Smooth muscle cell (in vitro differentiated cells): Measurements from ENCODE around the gene ZNF253. TPM values are rescaled to one million over a fixed set of nuclear protein-coding genes. Genes with fewer than 3 reads are reported as not detected.
"Not testable (repeated sequence)": the region's sequence is repeated elsewhere in the genome, so short reads cannot be mapped to it uniquely, and the experiment has no call there.

Experiments used
- DNase-seq: peaks from one replicate; lab custom pipeline; 2025; ENCODE audit not compliant: unreplicated experiment; lab: John Stamatoyannopoulos, UW
- H2AFZ ChIP-seq: fragments of 200-600 bp; sonication (generic); 2 replicates; pipeline ENCODE4 v1.6.0; 2016; ENCODE audit warnings: antibody characterized with exemption, low read depth, mild to moderate bottlenecking
- H3F3A ChIP-seq: fragments of 200-600 bp; sonication (generic); 2 replicates; pipeline ENCODE4 v1.6.0; 2017; ENCODE audit warnings: antibody characterized with exemption, low read depth
- H3K27ac ChIP-seq: fragments of 200-600 bp; sonication (generic); 2 replicates; pipeline ENCODE4 v1.5.1; 2016; ENCODE audit warnings: low read depth, mild to moderate bottlenecking
- H3K27me3 ChIP-seq: fragments of 200-600 bp; sonication (generic); 2 replicates; pipeline ENCODE4 v1.6.1; 2016; ENCODE audit warnings: low read depth, mild to moderate bottlenecking
- H3K36me3 ChIP-seq: fragments of 200-600 bp; sonication (generic); 2 replicates; pipeline ENCODE4 v1.5.1; 2016; ENCODE audit warnings: low read depth
- H3K4me1 ChIP-seq: fragments of 200-600 bp; sonication (generic); 2 replicates; pipeline ENCODE4 v1.5.1; 2016; ENCODE audit warnings: low read depth
- H3K4me2 ChIP-seq: fragments of 200-600 bp; sonication (generic); 2 replicates; pipeline ENCODE4 v1.6.0; 2016; ENCODE audit warnings: mild to moderate bottlenecking
- H3K4me3 ChIP-seq: fragments of 200-600 bp; sonication (generic); 2 replicates; pipeline ENCODE4 v1.5.1; 2016; ENCODE audit warnings: mild to moderate bottlenecking
- H3K79me2 ChIP-seq: fragments of 200-600 bp; sonication (generic); 2 replicates; pipeline ENCODE4 v1.6.0; 2016; ENCODE audit warnings: low read depth, mild to moderate bottlenecking
- H3K9ac ChIP-seq: fragments of 200-600 bp; sonication (generic); 2 replicates; pipeline ENCODE4 v1.6.0; 2016; ENCODE audit warnings: low read depth
- H3K9me3 ChIP-seq: fragments of 200-600 bp; sonication (generic); replicated peaks from 2 replicates; pipeline ENCODE4 v1.5.1; 2016; ENCODE audit warnings: low read depth
- H4K20me1 ChIP-seq: fragments of 200-600 bp; sonication (generic); 2 replicates; pipeline ENCODE4 v1.6.0; 2016; ENCODE audit warnings: low read depth
- CTCF ChIP-seq: fragments of 200-600 bp; sonication (generic); IDR thresholded peaks from 2 replicates; pipeline ENCODE4 v1.5.1; 2017; ENCODE audit warnings: borderline replicate concordance, mild to moderate bottlenecking, antibody characterized with exemption; ENCODE audit not compliant: insufficient read depth, poor library complexity, severe bottlenecking
- WGBS: methylation state at CpG from one replicate; pipeline ENCODE4 v1.1.7; 2016; ENCODE audit warnings: low lambda C conversion rate; 5-methylcytosine and 5-hydroxymethylcytosine counted together
- polyA plus RNA-seq: library from polyadenylated mRNA; unstranded; fragments of >200 nt; fragmentation: Nextera tagmentation; extraction: Ambion mirVana; gene quantifications from 2 replicates; pipeline ENCODE4 v1.2.1, GENCODE V29; 2016
- total RNA-seq: library from RNA; depleted of rRNA; stranded (reverse); fragments of >200 nt; gene quantifications from 2 replicates; pipeline ENCODE4 v1.2.3, GENCODE V29; 2014

Gene ZNF253
- total and polyA plus RNA-seq, 2 experiments from 2014 or later: 7.9 to 11.7 TPM

GRCh38 chr19:19877724-19878123, 12.0 kb downstream of the ZNF253 start:
- no peak overlapping the region for H3K27ac ChIP-seq
- H3K9me3 ChIP-seq: peaks cover 22% of the 10 kb centered on the region
- 95% methylated on average over 4 of the region's 4 CpGs for WGBS
- H3K79me2 ChIP-seq: peaks cover 75% of the 10 kb centered on the region
- H3K9ac ChIP-seq: no peak overlapping the region
- no peaks in the 10 kb centered on the region for H3K27me3 ChIP-seq
- peaks cover 12% of the 10 kb centered on the region for H4K20me1 ChIP-seq
- peaks cover 3% of the 10 kb centered on the region for H3F3A ChIP-seq
- no peak overlapping the region for H3K4me2 ChIP-seq
- H2AFZ ChIP-seq: no peak overlapping the region
- H3K4me1 ChIP-seq: no peaks in the 10 kb centered on the region
- peaks cover 33% of the 10 kb centered on the region for H3K36me3 ChIP-seq
- no peak overlapping the region for H3K4me3 ChIP-seq
- DNase-seq: no peak
- TF ChIP-seq CTCF: no peak

DNA sequence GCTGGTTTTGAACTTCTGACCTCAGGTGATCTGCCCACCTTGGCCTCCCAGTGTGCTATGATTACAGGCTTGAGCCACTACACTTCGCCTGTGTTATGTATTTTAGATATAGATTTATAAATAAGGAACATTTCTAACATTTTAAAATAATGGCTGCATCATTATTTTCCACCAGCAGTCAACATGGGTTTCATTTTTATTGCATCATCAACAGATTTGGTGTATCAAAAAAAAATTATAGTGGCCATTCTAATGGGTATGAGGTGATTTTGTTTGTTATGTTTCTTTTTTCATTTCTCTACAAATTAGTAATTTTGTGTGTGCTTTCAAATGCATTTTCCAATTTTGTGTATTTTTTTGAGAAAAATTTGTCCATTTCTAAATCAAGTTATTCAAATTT, 18.9 kb downstream of the ZNF253 start:
- Histone ChIP-seq H3K4me1 (no peaks in the 10 kb centered on the region), H3K9ac (no peak overlapping the region), H3K36me3 (peaks cover 66% of the 10 kb centered on the region), H4K20me1 (no peaks in the 10 kb centered on the region), H3K79me2 (peaks cover 25% of the 10 kb centered on the region), H2AFZ (no peak overlapping the region), H3K4me3 (no peak overlapping the region), H3K4me2 (no peak overlapping the region), H3F3A (no peaks in the 10 kb centered on the region), H3K27ac (no peak overlapping the region), H3K9me3 (peaks cover 50% of the 10 kb centered on the region), H3K27me3 (no peaks in the 10 kb centered on the region)
- TF ChIP-seq CTCF: no peak
- 100% methylated on average over 1 of the region's 1 CpG for WGBS
- no peak for DNase-seq

GRCh38 chr19:19892055-19892941, 26.6 kb downstream of the ZNF253 start:
- not testable (repeated sequence) for H4K20me1 ChIP-seq, H3K27me3 ChIP-seq, H3K4me1 ChIP-seq, H3K27ac ChIP-seq, DNase-seq, H3K4me2 ChIP-seq, H3F3A ChIP-seq, H3K79me2 ChIP-seq, H2AFZ ChIP-seq, H3K9ac ChIP-seq
- Histone ChIP-seq H3K9me3 (peaks cover 78% of the 10 kb centered on the region), H3K36me3 (peaks cover 58% of the 10 kb centered on the region), H3K4me3 (peak overlapping the region; percentile 12)
- WGBS: 97% methylated on average over 3 of the region's 3 CpGs

DNA sequence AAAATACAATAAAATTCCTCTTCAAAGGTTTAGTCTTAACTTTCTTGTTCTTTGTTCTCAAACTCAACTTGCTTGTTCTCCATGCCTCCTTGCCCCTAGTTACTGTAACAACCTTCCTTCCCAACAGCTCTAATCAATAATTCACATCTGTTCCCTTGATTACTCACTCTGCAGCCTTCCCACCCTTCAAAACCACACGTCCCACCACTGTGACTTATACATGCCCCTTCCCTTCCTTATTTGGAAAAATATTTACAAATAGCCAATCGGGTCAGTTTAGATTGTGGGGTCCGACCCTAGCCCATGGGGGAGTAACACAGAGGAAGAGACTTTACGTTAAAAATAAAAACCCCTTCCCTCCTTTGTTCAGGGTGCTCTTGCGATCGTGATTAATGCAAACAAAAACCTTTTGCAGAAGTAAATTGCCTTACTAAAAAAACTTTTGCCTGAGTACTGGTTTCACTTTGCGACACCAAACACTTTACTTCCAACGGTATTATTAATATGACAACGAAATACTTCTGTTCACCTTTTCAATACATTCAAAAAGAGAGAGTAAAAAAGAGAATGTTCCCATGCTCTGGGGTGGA, 34.6 kb downstream of the ZNF253 start:
- 2% methylated on average over 9 of the region's 9 CpGs for WGBS

More for the DNA sequence above, 34.6 kb downstream of the ZNF253 start:
- Histone ChIP-seq H3K79me2 (peaks cover 35% of the 10 kb centered on the region), H3K4me3 (peak overlapping the region; percentile 80), H3K27me3 (no peaks in the 10 kb centered on the region), H3K27ac (peak overlapping the region; percentile 82), H3F3A (peaks cover 25% of the 10 kb centered on the region), H3K36me3 (no peaks in the 10 kb centered on the region), H3K9me3 (peaks cover 7% of the 10 kb centered on the region), H2AFZ (peak overlapping the region; percentile 9), H3K9ac (peak overlapping the region; percentile 42), H3K4me2 (peak overlapping the region; percentile 91), H4K20me1 (peaks cover 15% of the 10 kb centered on the region), H3K4me1 (peaks cover 6% of the 10 kb centered on the region)
- no peak for DNase-seq
- no peak for TF ChIP-seq CTCF
